OCI-LY7 (cell line): ENCODE results near the gene SLC18A2. TPM values are rescaled to one million over a fixed set of nuclear protein-coding genes. Genes with fewer than 3 reads are reported as not detected.
A peak's percentile ranks its signal among the peaks of the same experiment; 100 is the strongest.

Experiments
- BruUV-seq: library from RNA; stranded (reverse); fragments of 400-500 nt; replicated peaks from 2 replicates; lab custom pipeline; 2021; lab: Mats Ljungman, UMichigan
- CTCF ChIA-PET: fragments of 300-600 bp; sonication (Branson Sonifier 250); formaldehyde crosslinking; loops from one replicate; lab custom pipeline; 2022; ENCODE audit warnings: antibody characterized with exemption; ENCODE audit not compliant: unreplicated experiment; lab: Charles Lee
- POLR2A ChIA-PET: fragments of 300-600 bp; sonication (Branson Sonifier 250); formaldehyde crosslinking; loops from one replicate; lab custom pipeline; 2022; ENCODE audit warnings: antibody characterized with exemption; lab: Charles Lee
- DNase-seq: peaks from one replicate; pipeline ENCODE4 v3.0.0-alpha.2; 2015; ENCODE audit warnings: low spot score
- H2AFZ ChIP-seq: fragments of 200-600 bp; sonication (generic), shearing (Covaris generic); 2 replicates; pipeline ENCODE4 v1.6.1; 2014; ENCODE audit warnings: mild to moderate bottlenecking, antibody characterized with exemption, low read length, moderate library complexity
- H3K27ac ChIP-seq: fragments of 200-600 bp; sonication (generic); 2 replicates; pipeline ENCODE4 v1.5.1; 2014; ENCODE audit warnings: mixed run types, low read depth, mild to moderate bottlenecking, moderate library complexity, low read length, inconsistent platforms; ENCODE audit not compliant: poor library complexity, severe bottlenecking
- H3K36me3 ChIP-seq: fragments of 200-600 bp; sonication (generic); 2 replicates; pipeline ENCODE4 v1.6.1; 2014; ENCODE audit warnings: mild to moderate bottlenecking, antibody characterized with exemption, low read length, moderate library complexity, mixed read lengths; ENCODE audit not compliant: insufficient read depth
- H3K4me1 ChIP-seq: fragments of 200-600 bp; sonication (generic); 2 replicates; pipeline ENCODE4 v1.5.1; 2014; ENCODE audit warnings: mild to moderate bottlenecking, low read length; ENCODE audit not compliant: insufficient read depth, poor library complexity, severe bottlenecking
- H3K4me2 ChIP-seq: fragments of 200-600 bp; sonication (generic); 2 replicates; pipeline ENCODE4 v1.6.1; 2014; ENCODE audit warnings: mild to moderate bottlenecking, low read length
- H3K4me3 ChIP-seq: fragments of 200-600 bp; sonication (generic); 2 replicates; pipeline ENCODE4 v1.5.1; 2014; ENCODE audit warnings: mild to moderate bottlenecking, low read depth, low read length; ENCODE audit not compliant: poor library complexity, severe bottlenecking
- H3K79me2 ChIP-seq: fragments of 200-600 bp; sonication (generic); 2 replicates; pipeline ENCODE4 v1.6.1; 2016; ENCODE audit warnings: low read depth, mild to moderate bottlenecking, low read length, moderate library complexity, mixed read lengths; ENCODE audit not compliant: insufficient read depth
- H3K9me2 ChIP-seq: fragments of 200-600 bp; sonication (generic); 2 replicates; pipeline ENCODE4 v1.6.1; 2016; ENCODE audit warnings: mild to moderate bottlenecking, low read length, mixed read lengths; ENCODE audit not compliant: insufficient read depth
- H3K9me3 ChIP-seq: fragments of 200-600 bp; sonication (generic); 2 replicates; pipeline ENCODE4 v1.6.1; 2014; ENCODE audit warnings: mild to moderate bottlenecking, mixed run types, low read length, mixed read lengths
- H4K20me1 ChIP-seq: fragments of 200-600 bp; sonication (generic); 2 replicates; pipeline ENCODE4 v1.6.1; 2014; ENCODE audit warnings: mild to moderate bottlenecking, antibody characterized with exemption, low read length, moderate library complexity, mixed read lengths; ENCODE audit not compliant: insufficient read depth
- CTCF ChIP-seq: fragments of 200-600 bp; sonication (generic); conservative IDR thresholded peaks from 2 replicates; pipeline ENCODE4 v1.5.1; 2014; ENCODE audit warnings: mild to moderate bottlenecking, antibody characterized with exemption, low read length, moderate library complexity, mixed read lengths
- EZH2phosphoT487 ChIP-seq: fragments of 200-600 bp; sonication (generic); IDR thresholded peaks from 2 replicates; pipeline ENCODE4 v1.6.1; 2018; ENCODE audit warnings: low read depth, borderline replicate concordance, mild to moderate bottlenecking, mixed run types, antibody characterized with exemption, low read length, moderate library complexity, mixed read lengths
- intact Hi-C: fragments of 100-400 bp; cut with micrococcal nuclease; formaldehyde crosslinking; loops from one replicate; pipeline ENCODE4 v1.10.0; 2022; ENCODE audit not compliant: unreplicated experiment
- total RNA-seq, 2 experiments: library from RNA; depleted of rRNA in 1 of 2; stranded (reverse); fragments of >200 nt in 1 of 2; shearing (Covaris generic) in 1 of 2; gene quantifications; 2 replicates each; pipeline ENCODE4 v1.2.3, GENCODE V29; 2014 to 2022

Gene SLC18A2
- total RNA-seq, 2 experiments from 2014 or later = not detected

GRCh38 chr10:117237401-117237991 is 3.4 kb upstream of the SLC18A2 start:
- no peak for TF ChIP-seq CTCF
- no peak for TF ChIP-seq EZH2phosphoT487
- H3K4me3 ChIP-seq = no peak overlapping the region
- intact Hi-C loops = no loop called here
- H2AFZ ChIP-seq = no peak overlapping the region
- no peak overlapping the region for H3K4me2 ChIP-seq
- no peaks in the 10 kb centered on the region for H3K4me1 ChIP-seq
- DNase-seq = peak; percentile 36
- no peaks in the 10 kb centered on the region for H3K79me2 ChIP-seq
- ChIA-PET POLR2A (interaction anchor here (0.7 kb wide), 1 partner anchor 297 kb away, joined by 3 read pairs; no protein-coding TSS in a partner anchor), CTCF (no interaction called here)
- no peaks in the 10 kb centered on the region for H3K9me2 ChIP-seq
- no peaks in the 10 kb centered on the region for H3K36me3 ChIP-seq
- no peaks in the 10 kb centered on the region for H3K9me3 ChIP-seq
- no peaks in the 10 kb centered on the region for H4K20me1 ChIP-seq
- BruUV-seq = no TSS peak
- H3K27ac ChIP-seq = no peak overlapping the region

GRCh38 chr10:117239051-117239450 is 1.9 kb upstream of the SLC18A2 start:
- Histone ChIP-seq H3K36me3 (no peaks in the 10 kb centered on the region), H4K20me1 (no peaks in the 10 kb centered on the region), H3K9me3 (no peaks in the 10 kb centered on the region), H3K4me2 (no peak overlapping the region), H3K9me2 (no peaks in the 10 kb centered on the region), H2AFZ (no peak overlapping the region), H3K27ac (no peak overlapping the region), H3K4me1 (no peaks in the 10 kb centered on the region), H3K79me2 (no peaks in the 10 kb centered on the region), H3K4me3 (no peak overlapping the region)
- TF ChIP-seq CTCF = no peak
- no peak for TF ChIP-seq EZH2phosphoT487
- no peak for DNase-seq
- ChIA-PET CTCF (no interaction called here), POLR2A (no interaction called here)
- intact Hi-C loops = no loop called here
- BruUV-seq = no TSS peak
